Esophagus squamous epithelium (tissue), 5 donors: Measurements from ENCODE around the gene VWA5B2. TPM values are rescaled to one million over a fixed set of nuclear protein-coding genes. Genes with fewer than 3 reads are reported as not detected.

Experiments used
- DNase-seq: peaks from one replicate; lab custom pipeline; 2025; lab: John Stamatoyannopoulos, UW
- H3K27ac ChIP-seq, 4 donors: fragments of 200-600 bp; sonication (generic); one replicate each; pipeline ENCODE4 v1.5.1; 2016 to 2019; ENCODE audit warnings: mild to moderate bottlenecking in 1 of 4
- H3K27me3 ChIP-seq, 4 donors: fragments of 200-600 bp; sonication (generic); 1 replicate in 3 of 4; 2 replicates in 1 of 4; pipeline versions ENCODE4 v1.5.1 to v1.6.0; 2017 to 2021; ENCODE audit warnings: antibody characterized with exemption in 1 of 4
- H3K36me3 ChIP-seq, 3 donors: fragments of 200-600 bp; sonication (generic); one replicate each; pipeline ENCODE4 v1.5.1; 2016 to 2019
- H3K4me1 ChIP-seq, 3 donors: fragments of 200-600 bp; sonication (generic); one replicate each; pipeline ENCODE4 v1.5.1; 2017 to 2019
- H3K4me3 ChIP-seq, 4 donors: fragments of 200-600 bp; sonication (generic); 1 replicate in 3 of 4; 2 replicates in 1 of 4; pipeline ENCODE4 v1.5.1; 2016 to 2019; ENCODE audit warnings: mild to moderate bottlenecking in 2 of 4, moderate library complexity in 1 of 4
- H3K9me3 ChIP-seq, 3 donors: fragments of 200-600 bp; sonication (generic); one replicate each; pipeline ENCODE4 v1.5.1; 2016 to 2019
- POLR2A ChIP-seq, 4 donors: fragments of 450-650 bp; IDR thresholded peaks; one replicate each; pipeline ENCODE4 v1.6.1; 2017; ENCODE audit warnings: antibody characterized with exemption in 4 of 4, mild to moderate bottlenecking in 4 of 4, moderate library complexity in 3 of 4
- WGBS, 2 donors: methylation state at CpG; one replicate each; pipeline ENCODE4 v1.1.5; 2018; 5-methylcytosine and 5-hydroxymethylcytosine counted together
- intact Hi-C: fragments of 100-400 bp; cut with DNase I; formaldehyde crosslinking; loops from one replicate; pipeline ENCODE4 v1.15.0; 2022
- total RNA-seq, 4 donors: library from RNA; depleted of rRNA; stranded (reverse); fragments of >200 nt; gene quantifications; one replicate each; pipeline ENCODE4 v1.1.0, GENCODE V29; 2016
- TF ChIP-seq, protein P1 (sequence below), 6 experiments: fragments of 450-650 bp in 4 of 6; fragments of 200-600 bp in 2 of 6; sonication (generic) in 2 of 6; IDR thresholded peaks; one replicate each; pipeline ENCODE4 v1.5.1; 2016 to 2019; ENCODE audit warnings: antibody characterized with exemption in 6 of 6, mild to moderate bottlenecking in 4 of 6, moderate library complexity in 4 of 6
- donor health status: DM: yes; HTN: yes; CAD: no.

Gene VWA5B2
- total RNA-seq, 4 donors from 2014 or later, result 0.22 TPM; not detected in 3

DNA sequence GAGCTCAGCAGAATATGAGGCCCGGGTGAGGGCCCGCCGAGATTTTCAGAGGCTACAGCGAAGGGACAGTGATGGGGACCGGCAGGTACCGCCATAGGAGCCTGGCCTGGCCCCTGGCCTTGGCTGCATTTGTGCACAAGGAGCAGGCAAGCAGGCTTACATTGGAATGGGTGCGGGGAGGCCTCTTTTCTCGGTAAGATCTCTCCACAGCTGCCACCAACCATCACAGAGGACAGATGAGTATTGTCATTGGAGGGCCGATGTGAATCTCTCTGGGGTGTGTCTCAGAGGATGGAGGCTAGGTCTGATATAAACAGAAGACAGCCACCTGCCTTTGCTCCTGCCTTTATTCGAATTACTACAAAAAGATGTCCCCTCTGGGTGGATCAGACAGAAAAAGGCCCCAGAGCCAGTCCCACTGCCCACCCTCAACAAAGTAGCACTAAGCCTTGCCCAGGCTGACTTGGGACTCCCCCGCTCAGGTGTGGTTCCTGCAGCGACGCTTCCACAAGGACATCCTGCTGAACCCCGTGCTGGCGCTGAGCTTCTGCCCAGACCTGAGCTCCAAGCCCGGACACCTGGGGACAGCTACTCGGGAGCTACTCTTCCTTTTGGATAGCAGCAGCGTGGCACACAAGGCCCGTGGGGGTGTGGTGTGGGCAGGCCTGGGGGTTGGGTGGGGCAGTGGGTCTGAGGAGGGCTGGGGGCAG, 5.4 kb downstream of the VWA5B2 start:
- intact Hi-C loops, result no loop called here
- WGBS, 2 donors, result 60 to 93% methylated on average over 2 to 5 of the region's 19 CpGs

DNA sequence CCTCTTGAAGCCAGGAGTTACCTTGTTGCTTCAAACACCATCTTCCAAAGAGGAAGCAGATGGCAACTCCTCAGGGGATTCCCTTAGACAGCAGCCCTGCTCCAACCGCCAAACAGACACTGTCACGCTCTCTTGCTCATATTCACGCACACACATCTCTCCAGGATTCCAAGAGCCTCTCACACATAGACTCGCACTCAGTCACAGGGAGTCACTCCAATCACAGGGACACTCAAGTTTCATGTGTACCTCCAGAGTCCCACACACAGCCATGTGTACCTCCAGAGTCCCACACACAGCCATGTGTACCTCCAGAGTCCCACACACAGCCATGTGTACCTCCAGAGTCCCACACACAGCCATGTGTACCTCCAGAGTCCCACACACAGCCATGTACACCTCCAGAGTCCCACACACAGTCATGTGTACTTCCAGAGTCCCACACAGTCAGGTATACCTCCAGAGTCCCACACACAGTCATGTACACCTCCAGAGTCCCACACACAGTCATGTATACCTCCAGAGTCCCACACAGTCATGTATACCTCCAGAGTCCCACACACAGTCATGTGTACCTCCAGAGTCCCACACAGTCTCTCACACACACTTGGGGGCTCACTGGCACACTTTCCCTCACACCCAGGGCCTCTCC, 6.1 kb downstream of the VWA5B2 start:
- H3K27me3 ChIP-seq, result peaks cover 0 to 81% (median 5%) of the 10 kb centered on the region in 4 donors

More for the DNA sequence above, 5.4 kb downstream of the VWA5B2 start:
- Histone ChIP-seq H3K4me3 (no peak overlapping the region), H3K4me1 (peaks cover 6 to 23% (median 10%) of the 10 kb centered on the region in 3 donors), H3K27me3 (peaks cover 6 to 84% (median 11%) of the 10 kb centered on the region in 4 donors), H3K9me3 (no peaks in the 10 kb centered on the region), H3K36me3 (no peaks in the 10 kb centered on the region), H3K27ac (no peak overlapping the region)
- no peak for DNase-seq
- TF ChIP-seq POLR2A (IDR thresholded peaks at IDR 0.05), result no peak
- TF ChIP-seq, protein P1, sequence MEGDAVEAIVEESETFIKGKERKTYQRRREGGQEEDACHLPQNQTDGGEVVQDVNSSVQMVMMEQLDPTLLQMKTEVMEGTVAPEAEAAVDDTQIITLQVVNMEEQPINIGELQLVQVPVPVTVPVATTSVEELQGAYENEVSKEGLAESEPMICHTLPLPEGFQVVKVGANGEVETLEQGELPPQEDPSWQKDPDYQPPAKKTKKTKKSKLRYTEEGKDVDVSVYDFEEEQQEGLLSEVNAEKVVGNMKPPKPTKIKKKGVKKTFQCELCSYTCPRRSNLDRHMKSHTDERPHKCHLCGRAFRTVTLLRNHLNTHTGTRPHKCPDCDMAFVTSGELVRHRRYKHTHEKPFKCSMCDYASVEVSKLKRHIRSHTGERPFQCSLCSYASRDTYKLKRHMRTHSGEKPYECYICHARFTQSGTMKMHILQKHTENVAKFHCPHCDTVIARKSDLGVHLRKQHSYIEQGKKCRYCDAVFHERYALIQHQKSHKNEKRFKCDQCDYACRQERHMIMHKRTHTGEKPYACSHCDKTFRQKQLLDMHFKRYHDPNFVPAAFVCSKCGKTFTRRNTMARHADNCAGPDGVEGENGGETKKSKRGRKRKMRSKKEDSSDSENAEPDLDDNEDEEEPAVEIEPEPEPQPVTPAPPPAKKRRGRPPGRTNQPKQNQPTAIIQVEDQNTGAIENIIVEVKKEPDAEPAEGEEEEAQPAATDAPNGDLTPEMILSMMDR (IDR thresholded peaks at IDR 0.05), result no peak

DNA sequence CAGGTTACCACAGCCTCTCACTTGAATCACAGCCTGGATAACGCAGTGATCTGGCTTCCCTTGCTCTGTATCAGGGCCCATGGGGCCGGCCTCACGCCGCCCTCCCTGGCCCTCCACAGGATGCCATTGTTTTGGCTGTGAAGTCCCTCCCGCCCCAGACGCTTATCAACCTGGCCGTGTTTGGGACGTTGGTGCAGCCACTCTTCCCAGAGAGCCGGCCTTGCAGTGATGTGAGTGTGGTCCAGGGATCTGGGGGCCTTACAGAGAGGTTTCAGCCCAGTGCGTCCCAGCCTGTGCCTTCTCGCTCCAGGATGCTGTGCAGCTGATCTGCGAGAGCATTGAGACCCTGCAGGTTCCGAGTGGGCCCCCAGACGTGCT, 6.6 kb downstream of the VWA5B2 start:
- no peak for DNase-seq
- 58 to 76% methylated on average over 6 to 8 of the region's 14 CpGs for WGBS, 2 donors
- intact Hi-C loops, result no loop called here

More for the DNA sequence above, 6.1 kb downstream of the VWA5B2 start:
- intact Hi-C loops, result no loop called here
- Histone ChIP-seq H3K27ac (no peak overlapping the region), H3K36me3 (no peaks in the 10 kb centered on the region), H3K9me3 (no peaks in the 10 kb centered on the region), H3K4me3 (no peak overlapping the region), H3K4me1 (peaks cover 0 to 16% (median 3%) of the 10 kb centered on the region in 3 donors)
- DNase-seq, result no peak
- 70 to 83% methylated on average over 4 of the region's 4 CpGs for WGBS, 2 donors
- no peak for TF ChIP-seq POLR2A (IDR thresholded peaks at IDR 0.05)
- TF ChIP-seq, protein P1 (IDR thresholded peaks at IDR 0.05), result no peak

DNA sequence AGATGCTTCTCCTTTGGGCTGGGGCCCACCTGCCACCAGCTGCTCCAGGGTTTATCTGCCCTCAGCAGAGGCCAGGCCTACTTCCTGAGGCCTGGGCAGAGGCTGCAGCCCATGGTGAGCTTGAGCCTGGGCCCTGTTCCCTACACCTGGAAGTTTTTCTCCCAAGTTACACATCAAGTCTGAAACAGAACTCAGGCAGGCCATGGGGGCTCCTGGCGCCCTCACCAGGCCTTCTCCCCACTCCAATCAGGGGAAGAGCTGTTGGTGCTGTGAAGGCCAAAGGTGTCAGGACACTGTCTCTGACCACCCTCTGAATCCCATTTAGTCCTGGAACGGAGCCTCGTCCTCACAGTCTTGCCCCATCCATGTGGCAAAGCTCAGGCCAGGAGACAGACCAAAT, 7.3 kb downstream of the VWA5B2 start:
- no peak for DNase-seq
- no peak overlapping the region for H3K4me3 ChIP-seq

More for the DNA sequence above, 6.6 kb downstream of the VWA5B2 start:
- Histone ChIP-seq H3K27ac (no peak overlapping the region), H3K36me3 (no peaks in the 10 kb centered on the region), H3K4me3 (no peak overlapping the region), H3K4me1 (peaks cover 0 to 14% (median 0%) of the 10 kb centered on the region in 3 donors), H3K27me3 (peaks cover 0 to 75% (median 3%) of the 10 kb centered on the region in 4 donors), H3K9me3 (no peaks in the 10 kb centered on the region)
- TF ChIP-seq, protein P1 (IDR thresholded peaks at IDR 0.05), result no peak
- no peak for TF ChIP-seq POLR2A (IDR thresholded peaks at IDR 0.05)

More for the DNA sequence above, 7.3 kb downstream of the VWA5B2 start:
- intact Hi-C loops, result no loop called here
- no peaks in the 10 kb centered on the region for H3K36me3 ChIP-seq
- peaks cover 0 to 69% (median 2%) of the 10 kb centered on the region in 4 donors for H3K27me3 ChIP-seq
- H3K27ac ChIP-seq, result no peak overlapping the region
- H3K4me1 ChIP-seq, result peaks cover 0 to 18% (median 6%) of the 10 kb centered on the region in 3 donors
- no peaks in the 10 kb centered on the region for H3K9me3 ChIP-seq
- WGBS, 2 donors, result 79% methylated on average over 3 of the region's 3 CpGs; no CpG with 5 or more reads in 1 of the 2 donors
- TF ChIP-seq POLR2A (IDR thresholded peaks at IDR 0.05), result no peak
- TF ChIP-seq, protein P1 (IDR thresholded peaks at IDR 0.05), result no peak
